Measurements from ENCODE around the gene LYZL4. TPM values are rescaled to one million over a fixed set of nuclear protein-coding genes. Genes with fewer than 3 reads are reported as not detected.

Gene LYZL4
- total RNA-seq, 1 donor from 2014 or later, result not detected

GRCh38 chr3:42428830-42429229 lies 18.4 kb upstream of the LYZL4 start:
- DNase-seq (ENCODE audit: low read depth, low spot score), result no peak

- no peak for DNase-seq (ENCODE audit: low read depth, low spot score)
Measured at GRCh38 chr3:42425736-42426407, 15.5 kb upstream of the LYZL4 start.

GRCh38 chr3:42424911-42425310 lies 14.5 kb upstream of the LYZL4 start:
- no peak for DNase-seq (ENCODE audit: low read depth, low spot score)

GRCh38 chr3:42421818-42422796 lies 11.7 kb upstream of the LYZL4 start:
- DNase-seq (ENCODE audit: low read depth, low spot score), result no peak

- DNase-seq (ENCODE audit: low read depth, low spot score), result no peak
Measured at GRCh38 chr3:42419563-42419962, 9.2 kb upstream of the LYZL4 start.

GRCh38 chr3:42412526-42413155 lies 2.2 kb upstream of the LYZL4 start:
- DNase-seq (ENCODE audit: low read depth, low spot score), result no peak

GRCh38 chr3:42411429-42411828 lies 1.0 kb upstream of the LYZL4 start:
- no peak for DNase-seq (ENCODE audit: low read depth, low spot score)

GRCh38 chr3:42408156-42408555 lies 2.3 kb downstream of the LYZL4 start:
- DNase-seq (ENCODE audit: low read depth, low spot score), result no peak

- no peak for DNase-seq (ENCODE audit: low read depth, low spot score)
Measured at GRCh38 chr3:42406727-42407450, 3.5 kb downstream of the LYZL4 start.

- DNase-seq (ENCODE audit: low read depth, low spot score), result no peak
Measured at GRCh38 chr3:42405857-42406256, 4.6 kb downstream of the LYZL4 start.

- no peak for DNase-seq (ENCODE audit: low read depth, low spot score)
Measured at GRCh38 chr3:42403737-42404136, 6.7 kb downstream of the LYZL4 start.

GRCh38 chr3:42402394-42403096 lies 7.9 kb downstream of the LYZL4 start:
- no peak for DNase-seq (ENCODE audit: low read depth, low spot score)

- no peak for DNase-seq (ENCODE audit: low read depth, low spot score)
Measured at GRCh38 chr3:42398080-42398479, 12.3 kb downstream of the LYZL4 start.

GRCh38 chr3:42397644-42398043 lies 12.8 kb downstream of the LYZL4 start:
- DNase-seq (ENCODE audit: low read depth, low spot score), result no peak

GRCh38 chr3:42394579-42395288 lies 15.7 kb downstream of the LYZL4 start:
- no peak for DNase-seq (ENCODE audit: low read depth, low spot score)

- DNase-seq (ENCODE audit: low read depth, low spot score), result no peak
Measured at GRCh38 chr3:42387802-42388651, 22.4 kb downstream of the LYZL4 start.

- DNase-seq (ENCODE audit: low read depth, low spot score), result no peak
Measured at GRCh38 chr3:42381551-42382082, 28.8 kb downstream of the LYZL4 start.

- DNase-seq (ENCODE audit: low read depth, low spot score), result no peak
Measured at GRCh38 chr3:42377681-42378080, 32.7 kb downstream of the LYZL4 start.

GRCh38 chr3:42376344-42376798 lies 34.0 kb downstream of the LYZL4 start:
- no peak for DNase-seq (ENCODE audit: low read depth, low spot score)

All from pulmonary artery endothelial cell (primary cell).